Measurements from ENCODE around the gene CCNQ. TPM values are rescaled to one million over a fixed set of nuclear protein-coding genes. Genes with fewer than 3 reads are reported as not detected.

The CCNQ gene
- total and polyA plus RNA-seq, 2 of the 8 experiments (the other 6 are each of a cell fraction or from before 2014, with no cell fraction given), result 16.6 to 32.1 TPM

DNA sequence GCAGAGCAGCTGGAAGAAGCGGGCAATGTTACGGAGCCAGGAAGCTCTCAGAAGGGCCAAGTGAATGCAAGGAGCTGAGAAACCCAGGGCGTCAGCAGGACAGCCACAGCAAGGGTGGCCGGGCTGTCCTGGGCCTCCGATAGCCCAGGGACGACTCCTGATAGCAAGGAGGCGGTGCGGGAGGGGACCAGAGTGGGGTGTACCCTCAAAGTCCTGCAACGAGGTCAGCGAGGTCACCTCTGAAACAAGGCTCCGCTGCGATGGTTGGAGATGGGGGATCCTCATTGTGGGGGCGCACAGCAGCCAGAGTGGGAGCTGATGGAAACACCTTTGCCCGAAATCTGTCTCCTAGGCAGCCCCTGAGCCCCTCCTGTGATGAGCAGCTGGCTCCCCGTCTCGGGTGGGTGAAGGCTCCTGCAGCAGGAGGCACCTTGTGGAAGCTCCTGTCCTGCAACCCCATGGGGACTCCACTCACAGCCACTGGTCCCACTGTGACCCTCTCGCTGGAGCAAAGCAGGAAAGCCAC, 4.3 kb upstream of the CCNQ start:
- no peak overlapping the region for H4K5ac ChIP-seq (ENCODE audit: insufficient read length, low read depth, low read length)
- ChIA-PET POLR2A (ENCODE audit: partially characterized antibody) (no interaction called here), CTCF (ENCODE audit: partially characterized antibody) (interaction anchor here (0.7 to 4.5 kb wide), 6 partner anchors 8 to 133 kb away, joined by 3 to 22 read pairs (median 3); partner anchors contain the start of gene HAUS7)
- H3K4me2 ChIP-seq (ENCODE audit: insufficient read depth in 1 of 2, low read depth in 2 of 2, low read length in 2 of 2), result no peak overlapping the region
- peaks cover 3% of the 10 kb centered on the region; the same call in 1 of the 2 replicates for H3K23me2 ChIP-seq (ENCODE audit: low read depth, low read length)
- no peak overlapping the region for H3K27ac ChIP-seq (ENCODE audit: low read depth, low read length)
- no peak overlapping the region for H3K14ac ChIP-seq (ENCODE audit: insufficient read length)
- H2BK120ac ChIP-seq (replicated peaks; ENCODE audit: low read depth, low read length), result no peak overlapping the region
- no peak overlapping the region for H4K8ac ChIP-seq (ENCODE audit: extremely low read depth, insufficient read depth, low read length)
- peaks cover 0 to 4% (median 0%) of the 10 kb centered on the region in 4 experiments; a peak in 1 of 7 replicates for H3K4me1 ChIP-seq (replicated peaks in 1 of 4; ENCODE audit: control insufficient read depth in 3 of 4, insufficient read depth in 4 of 4, low read length in 3 of 4)
- no peaks in the 10 kb centered on the region for H3K79me2 ChIP-seq (ENCODE audit: control insufficient read depth in 1 of 2, insufficient read depth in 2 of 2, low read length in 2 of 2)
- no peak overlapping the region for H2AFZ ChIP-seq (ENCODE audit: low read length)
- no peaks in the 10 kb centered on the region for H3K79me1 ChIP-seq (ENCODE audit: low read depth, low read length)
- no peak overlapping the region for H3K4me3 ChIP-seq (ENCODE audit: extremely low read depth in 1 of 4, insufficient read depth in 2 of 4, low read depth in 3 of 4, low read length in 4 of 4)
- H3K9me3 ChIP-seq (ENCODE audit: insufficient read depth in 2 of 2, low read depth in 1 of 2, low read length in 1 of 2), result no peaks in the 10 kb centered on the region
- H2BK15ac ChIP-seq (ENCODE audit: low read length), result no peak overlapping the region
- no peak overlapping the region for H2AK5ac ChIP-seq (ENCODE audit: low read depth, low read length)
- no peaks in the 10 kb centered on the region for H3K36me3 ChIP-seq (ENCODE audit: control insufficient read depth in 2 of 4, insufficient read depth in 4 of 4, low read length in 3 of 4)
- H3K9ac ChIP-seq (replicated peaks in 1 of 4; ENCODE audit: extremely low read depth in 1 of 4, low read depth in 3 of 4, low read length in 3 of 4), result no peak overlapping the region
- DNase-seq (ENCODE audit: low read depth in 1 of 2, low spot score in 2 of 2) (no peak), FAIRE-seq (no peak)
- 85% methylated on average over 17 of the region's 17 CpGs; no CpG with 5 or more reads in 1 of the 2 experiments for WGBS, 2 experiments (ENCODE audit: extremely low coverage in 1 of 2, insufficient coverage in 1 of 2, insufficient read length in 1 of 2, insufficient replicate concordance in 2 of 2, low coverage in 1 of 2, low lambda C conversion rate in 2 of 2, missing lambda C conversion rate in 1 of 2)
- no peak overlapping the region for H3K18ac ChIP-seq (ENCODE audit: extremely low read depth, low read length)
- no peak overlapping the region for H3K23ac ChIP-seq (ENCODE audit: insufficient read length)
- no peak overlapping the region for H3K56ac ChIP-seq (replicated peaks; ENCODE audit: insufficient read length, low read depth, low read length)
- no peak overlapping the region for H2BK20ac ChIP-seq (ENCODE audit: low read length)
- no peak overlapping the region for H3K4ac ChIP-seq (replicated peaks; ENCODE audit: insufficient read length, low read depth, low read length)
- H4K91ac ChIP-seq (replicated peaks; ENCODE audit: insufficient read length, low read length), result no peak overlapping the region
- no peak overlapping the region for H2BK12ac ChIP-seq (ENCODE audit: low read depth, low read length)
- peaks cover 0 to 8% (median 0%) of the 10 kb centered on the region in 4 experiments; a peak in 3 of 7 replicates for H3K27me3 ChIP-seq (replicated peaks in 1 of 4; ENCODE audit: control insufficient read depth in 3 of 4, extremely low read depth in 1 of 4, insufficient read depth in 3 of 4, low read length in 3 of 4)
- H2BK5ac ChIP-seq (ENCODE audit: low read depth, low read length), result no peak overlapping the region
- no peaks in the 10 kb centered on the region for H4K20me1 ChIP-seq (replicated peaks in 1 of 2; ENCODE audit: control insufficient read depth in 1 of 2, insufficient read depth in 2 of 2, low read length in 2 of 2)
- TF ChIP-seq SP4 (IDR thresholded peaks at IDR 0.05; ENCODE audit: low read length) (no peak), KDM5A (IDR thresholded peaks at IDR 0.05; ENCODE audit: low read length) (no peak), KDM1A (IDR thresholded peaks at IDR 0.05; ENCODE audit: borderline replicate concordance, low read length) (no peak), ASH2L (IDR thresholded peaks at IDR 0.05; ENCODE audit: low read length) (no peak), EZH2 (IDR thresholded peaks at IDR 0.05; ENCODE audit: low read depth, low read length, severe bottlenecking) (no peak), CBX5 (IDR thresholded peaks at IDR 0.05; ENCODE audit: low read depth, low read length) (no peak), NANOG (IDR thresholded peaks at IDR 0.05; ENCODE audit: insufficient read depth, low read depth, low read length, poor library complexity, severe bottlenecking) (no peak), BACH1 (IDR thresholded peaks at IDR 0.05; ENCODE audit: low read length) (no peak), TAF1 (IDR thresholded peaks at IDR 0.05; ENCODE audit: low read depth, low read length) (no peak), SUZ12 (IDR thresholded peaks at IDR 0.05; ENCODE audit: low read length) (no peak)
- TF ChIP-seq, protein P1, sequence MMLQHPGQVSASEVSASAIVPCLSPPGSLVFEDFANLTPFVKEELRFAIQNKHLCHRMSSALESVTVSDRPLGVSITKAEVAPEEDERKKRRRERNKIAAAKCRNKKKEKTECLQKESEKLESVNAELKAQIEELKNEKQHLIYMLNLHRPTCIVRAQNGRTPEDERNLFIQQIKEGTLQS (IDR thresholded peaks at IDR 0.05; ENCODE audit: insufficient read depth, low read depth, low read length), result no peak

All from H1 (cell line).